CD4-positive, alpha-beta T cell treated with Interleukin-15 for 4 hours (primary cell): ENCODE data around the gene ADGRE3.
A peak's percentile ranks its signal among the peaks of the same experiment; 100 is the strongest.
"Not testable (repeated sequence)": the region's sequence is repeated elsewhere in the genome, so short reads cannot be mapped to it uniquely, and the experiment has no call there.

Experiments used
- DNase-seq: peaks from one replicate; pipeline ENCODE4 v3.0.0-alpha.2; 2020; ENCODE audit warnings: low spot score

Gene ADGRE3

GRCh38 chr19:14599548-14600147 is 75.0 kb downstream of the ADGRE3 start:
- no peak for DNase-seq

DNA sequence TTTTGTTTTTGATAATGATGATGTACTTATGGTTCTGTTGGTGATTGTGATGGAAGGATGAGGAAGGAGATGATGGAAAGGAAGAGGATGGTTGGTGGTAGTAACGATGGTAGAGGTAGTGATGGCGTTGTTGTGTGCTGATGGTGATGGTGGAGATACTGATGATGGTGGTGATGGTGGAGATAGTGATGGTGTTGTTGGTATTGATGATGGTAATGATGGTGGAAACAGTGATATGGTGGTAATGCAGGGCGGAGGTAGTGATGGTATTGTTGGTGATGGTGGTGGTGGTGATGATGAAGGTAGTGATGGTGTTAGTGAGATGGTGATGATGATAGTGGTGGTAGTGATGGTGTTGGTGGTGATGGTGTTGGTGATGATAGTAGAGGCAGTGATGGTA is 79.1 kb downstream of the ADGRE3 start:
- DNase-seq, result no peak

GRCh38 chr19:14589433-14589832 is 85.2 kb downstream of the ADGRE3 start:
- DNase-seq, result not testable (repeated sequence)

- peak; percentile 25 for DNase-seq
These were observed 89.5 kb downstream of the ADGRE3 start for GRCh38 chr19:14585187-14585586.

GRCh38 chr19:14584372-14584771 is 90.3 kb downstream of the ADGRE3 start:
- not testable (repeated sequence) for DNase-seq

DNA sequence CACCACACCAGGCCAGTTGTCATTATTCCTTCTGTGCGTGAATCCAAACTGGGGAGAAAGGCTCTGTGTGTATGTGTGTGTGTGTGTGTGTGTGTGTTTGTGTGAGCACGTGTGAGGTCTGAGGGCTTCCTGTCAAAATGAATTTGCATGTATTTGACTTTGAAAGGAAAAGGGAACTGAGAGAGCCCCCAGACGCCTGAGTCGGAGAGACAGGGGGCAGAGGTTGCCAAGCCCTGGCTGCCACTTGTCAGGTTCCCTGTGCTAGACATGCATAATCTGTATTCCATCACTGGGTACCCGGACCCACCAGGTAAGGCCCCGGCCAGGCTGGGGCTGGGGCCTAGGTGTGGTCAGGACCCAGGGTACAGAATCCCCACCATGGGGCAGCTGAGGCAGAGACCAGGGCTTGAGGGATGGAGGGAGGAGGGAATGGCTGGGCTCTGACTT is 91.7 kb downstream of the ADGRE3 start, which contains the start of gene CLEC17A:
CLEC17A (plus strand) TSS at position 191 of the 447 bp plus-strand sequence; CDS start at position 268, 77 bp downstream.
- DNase-seq, result no peak

DNA sequence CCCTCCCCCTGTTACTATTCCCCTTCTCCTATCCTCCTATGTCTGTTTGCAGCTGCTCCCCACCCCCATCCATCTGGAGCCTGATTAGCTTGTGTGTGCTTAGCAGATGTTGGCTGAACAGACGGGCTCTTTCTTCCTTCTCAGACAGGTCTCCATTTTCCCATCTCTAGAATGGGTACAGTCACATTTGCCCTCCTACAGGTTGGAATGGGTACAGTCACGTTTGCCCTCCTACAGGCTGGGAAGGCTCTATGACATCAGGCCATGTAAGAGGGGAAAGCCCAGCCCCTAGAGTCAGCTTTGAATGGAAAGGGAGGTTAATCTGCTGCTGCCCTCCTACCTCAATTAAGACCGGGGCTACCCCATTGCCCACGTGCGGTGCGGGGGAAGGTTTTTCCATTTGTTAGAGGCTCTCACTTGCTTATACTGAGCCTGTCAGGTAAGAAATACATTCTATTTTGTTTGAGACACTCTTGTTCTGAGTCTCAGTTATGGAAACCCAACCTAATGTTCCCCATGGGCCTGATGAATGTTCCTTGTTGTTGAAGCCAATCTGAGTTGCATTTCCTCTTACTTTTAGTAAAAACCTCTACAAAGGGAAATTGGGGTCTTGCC is 93.9 kb downstream of the ADGRE3 start:
- DNase-seq, result no peak

DNA sequence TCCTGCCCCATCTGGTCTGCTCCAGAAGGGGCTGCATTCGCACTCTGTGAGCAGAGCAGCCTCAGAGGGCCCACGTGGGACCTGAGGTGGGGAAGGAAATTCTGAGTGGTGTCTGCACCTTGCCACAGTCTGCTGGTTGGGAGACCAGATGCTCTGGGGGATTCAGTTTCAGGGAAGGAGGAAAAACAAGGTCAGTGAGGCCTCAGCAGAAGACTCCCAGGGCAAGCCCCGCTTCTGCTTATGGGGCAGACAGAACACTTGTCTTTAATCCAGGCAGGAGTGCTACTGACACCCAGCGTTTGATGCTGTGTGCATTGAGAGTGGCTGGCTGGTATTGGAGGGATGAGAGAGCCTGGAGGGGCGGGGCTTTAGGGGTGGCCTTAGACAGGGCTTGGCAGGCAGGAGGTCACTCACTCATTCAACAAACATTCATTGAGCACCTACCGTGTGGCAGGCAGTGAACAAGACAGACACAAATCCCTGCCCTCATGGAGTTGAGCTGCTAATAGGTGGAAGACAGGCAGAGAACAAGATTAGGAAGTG is 96.7 kb downstream of the ADGRE3 start:
- no peak for DNase-seq

DNA sequence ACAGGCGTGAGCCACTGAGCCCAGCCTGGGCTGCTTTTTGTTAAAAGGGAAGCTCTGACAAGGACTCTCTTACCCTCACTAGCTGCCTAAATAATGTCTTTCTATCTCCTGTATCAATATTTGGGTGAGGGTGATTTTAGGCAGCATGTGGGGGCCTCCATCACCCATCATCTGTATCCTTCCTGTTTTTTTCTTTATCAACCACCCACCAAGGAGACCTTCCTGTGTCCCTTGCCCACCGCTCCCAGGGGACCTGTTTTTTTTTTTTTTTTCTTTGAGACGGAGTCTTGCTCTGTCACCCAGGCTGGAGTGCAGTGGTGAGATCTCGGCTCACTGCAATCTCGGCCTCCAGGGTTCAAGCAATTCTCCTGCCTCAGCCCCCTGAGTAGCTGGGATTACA is 97.4 kb downstream of the ADGRE3 start:
- no peak for DNase-seq

GRCh38 chr19:14576363-14576762 is 98.3 kb downstream of the ADGRE3 start:
- no peak for DNase-seq

DNA sequence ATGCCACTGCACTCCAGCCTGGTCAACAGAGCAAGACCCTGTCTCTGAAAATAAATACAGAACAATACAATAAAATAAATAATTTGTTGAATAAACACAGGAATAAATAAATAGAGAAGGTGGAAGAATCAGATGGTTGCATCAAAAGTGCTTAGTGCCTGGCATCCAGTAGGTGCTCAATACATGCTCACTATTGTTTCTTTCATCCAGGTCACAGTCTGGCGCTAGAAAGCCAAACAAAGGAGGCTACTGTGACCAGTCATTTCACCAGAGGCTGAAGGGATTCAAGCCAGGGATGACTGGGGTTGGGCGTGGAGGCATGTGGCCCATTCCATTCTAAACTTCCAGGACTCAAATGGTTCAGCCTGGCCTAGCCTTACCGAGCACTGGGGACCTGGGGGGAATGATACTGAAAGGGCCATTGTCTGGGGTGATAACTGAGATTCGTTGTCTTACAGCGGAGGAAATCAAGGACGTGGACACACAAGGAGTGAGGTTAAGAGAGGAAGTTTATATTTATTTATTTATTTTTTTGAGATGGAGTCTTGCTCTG is 99.1 kb downstream of the ADGRE3 start:
- no peak for DNase-seq

- DNase-seq, result peak; percentile 93
These were observed 102.8 kb downstream of the ADGRE3 start, which contains the start of gene NDUFB7 for GRCh38 chr19:14571695-14572490. Gene NDUFB7, minus strand, starts transcription at chr19:14572066. Its CDS starts 66 bp downstream, at chr19:14572000.

DNA sequence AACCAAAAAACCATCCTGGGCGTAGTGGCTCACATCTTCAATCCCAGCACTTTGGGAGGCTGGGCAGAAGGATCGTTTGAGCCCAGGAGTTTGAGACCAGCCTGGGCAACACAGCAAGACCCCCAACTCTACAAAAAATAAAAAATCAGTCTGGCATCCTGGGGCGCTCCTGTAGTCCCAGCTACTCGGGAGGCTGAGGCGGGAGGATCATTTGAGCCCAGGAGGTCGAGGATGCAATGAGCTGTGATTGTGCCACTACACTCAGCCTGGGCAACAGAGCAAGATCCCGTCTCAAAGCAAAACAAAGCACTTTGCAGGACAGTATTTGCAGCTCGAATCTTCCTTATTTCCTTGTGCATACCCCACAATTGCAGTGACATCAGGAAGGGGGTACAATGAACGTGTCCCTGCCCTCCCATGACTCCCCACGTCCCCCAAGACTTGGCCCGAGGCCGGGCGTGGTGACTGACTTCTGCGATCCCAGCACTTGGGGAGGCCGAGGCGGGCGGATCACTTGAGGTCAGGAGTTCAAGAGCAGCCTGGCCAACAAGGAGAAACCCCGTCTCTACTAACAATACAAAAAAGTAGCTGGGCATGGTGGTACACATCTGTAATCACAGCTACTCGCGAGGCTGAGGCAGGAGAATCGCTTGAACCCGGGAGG is 103.6 kb downstream of the ADGRE3 start:
- no peak for DNase-seq
